AG09309 (cell line): ENCODE data around the gene RSPH1.

ENCODE experiments used
- DNase-seq: peaks from one replicate; pipeline ENCODE4 v3.0.0-alpha.2; 2010; ENCODE audit warnings: low read depth
- H3K4me3 ChIP-seq: 2 replicates; pipeline ENCODE4 v1.5.1; 2011; ENCODE audit warnings: mild to moderate bottlenecking, low read depth, low read length, moderate library complexity; ENCODE audit not compliant: control insufficient read depth
- CTCF ChIP-seq: IDR thresholded peaks from 2 replicates; pipeline ENCODE4 v1.5.1; 2011; ENCODE audit warnings: mild to moderate bottlenecking, low read depth, low read length, inconsistent platforms; ENCODE audit not compliant: insufficient read depth, control insufficient read depth; ENCODE audit errors: missing control alignments

RSPH1 gene

GRCh38 chr21:42475526-42476387 is 20.3 kb downstream of the RSPH1 start:
- DNase-seq: no peak
- TF ChIP-seq CTCF: no peak
- no peak overlapping the region for H3K4me3 ChIP-seq

- H3K4me3 ChIP-seq: no peak overlapping the region
- no peak for DNase-seq
- TF ChIP-seq CTCF: no peak
Observed at GRCh38 chr21:42475036-42475435, 21.0 kb downstream of the RSPH1 start.

- DNase-seq: no peak
- no peak for TF ChIP-seq CTCF
- H3K4me3 ChIP-seq: no peak overlapping the region
Observed at GRCh38 chr21:42474043-42474831, 21.8 kb downstream of the RSPH1 start.

GRCh38 chr21:42473498-42474042 is 22.5 kb downstream of the RSPH1 start:
- no peak for TF ChIP-seq CTCF
- no peak for DNase-seq
- no peak overlapping the region for H3K4me3 ChIP-seq

- TF ChIP-seq CTCF: no peak
Observed at GRCh38 chr21:42472521-42472920, 23.5 kb downstream of the RSPH1 start.

GRCh38 chr21:42471716-42472330 is 24.2 kb downstream of the RSPH1 start:
- DNase-seq: no peak
- TF ChIP-seq CTCF: no peak
- H3K4me3 ChIP-seq: no peak overlapping the region

More at GRCh38 chr21:42472521-42472920, 23.5 kb downstream of the RSPH1 start:
- no peak overlapping the region for H3K4me3 ChIP-seq
- DNase-seq: no peak
